Ecto neural progenitor cell (in vitro differentiated cells): ENCODE measurements around the gene CDH2.

Experiments used
- DNase-seq: peaks from one replicate; pipeline ENCODE4 v3.0.0-alpha.2; 2018; ENCODE audit warnings: low spot score

CDH2 gene

DNA sequence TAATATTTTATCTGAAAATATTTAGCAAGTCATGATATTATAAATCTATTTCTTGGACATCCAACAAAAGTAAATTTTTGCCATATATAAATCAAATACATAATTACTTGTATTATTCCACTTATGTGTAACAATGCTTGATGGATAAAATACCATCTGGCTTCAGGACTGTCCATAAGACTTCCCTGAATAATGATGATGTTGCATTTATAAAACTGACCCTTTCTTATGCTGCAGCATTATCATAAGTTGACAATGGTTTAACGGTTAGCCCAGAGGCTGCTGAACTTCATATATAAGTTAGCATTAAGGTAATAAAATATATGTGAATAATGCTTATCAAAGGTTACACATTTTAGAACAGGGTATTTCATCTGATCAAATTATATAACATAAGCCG is 95.4 kb downstream of the CDH2 start:
- DNase-seq, result no peak

DNA sequence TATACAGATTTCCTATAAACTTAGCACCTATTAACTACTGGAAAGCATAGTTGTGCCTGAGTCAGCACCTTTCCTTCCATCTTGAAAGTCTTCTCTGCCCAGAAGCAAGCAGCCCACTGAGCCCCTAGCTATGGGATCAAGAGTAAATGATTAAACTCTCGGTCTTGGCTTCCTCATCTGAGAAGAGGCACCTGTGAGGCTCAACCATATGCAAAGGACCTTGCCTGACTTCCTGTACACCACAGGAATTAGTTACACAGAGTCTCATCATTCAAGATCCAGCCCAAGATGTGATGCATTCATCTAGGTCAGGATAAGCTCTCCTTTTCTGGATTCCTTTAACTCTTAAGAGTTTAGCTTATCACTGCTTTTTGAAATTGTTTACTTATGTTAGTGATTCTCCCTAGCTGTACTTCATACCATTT is 96.0 kb downstream of the CDH2 start:
- no peak for DNase-seq

DNA sequence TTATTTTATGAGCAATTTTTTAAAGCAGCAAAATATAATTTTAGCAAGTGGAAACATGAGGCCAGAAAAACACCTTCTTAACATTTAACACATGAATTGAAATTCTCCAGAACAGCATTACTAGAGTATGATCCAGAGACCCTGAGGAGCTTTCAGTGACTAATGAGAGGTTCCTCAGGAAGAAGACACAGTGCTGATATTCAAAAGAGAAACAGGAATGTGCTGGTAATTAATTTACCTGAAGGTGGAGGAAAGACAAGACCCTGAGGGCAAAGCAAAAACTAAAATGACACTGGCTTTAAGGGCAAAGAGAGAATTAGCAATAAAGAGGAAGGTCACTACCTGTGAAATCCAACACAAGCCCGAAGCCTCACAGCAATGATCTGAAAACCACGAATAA is 97.0 kb downstream of the CDH2 start:
- DNase-seq, result no peak

DNA sequence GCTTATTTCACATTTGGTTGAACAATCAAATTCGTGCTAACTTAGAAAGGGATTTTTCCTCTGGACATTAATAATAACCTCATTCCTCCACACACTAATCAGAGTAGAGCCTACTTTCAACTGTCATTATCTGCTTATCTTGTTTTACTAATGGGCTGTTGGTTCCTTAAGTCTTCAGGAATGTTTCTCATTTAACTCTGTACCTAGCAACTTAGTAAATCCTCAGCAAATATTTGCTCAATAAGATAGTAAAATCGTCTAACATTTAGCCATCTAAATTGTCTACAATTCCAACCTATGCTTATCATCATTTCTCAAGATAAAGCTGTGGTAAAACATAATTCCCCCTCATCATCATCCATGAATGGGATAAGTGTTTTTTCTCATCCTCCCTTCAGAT is 98.1 kb downstream of the CDH2 start:
- no peak for DNase-seq

DNA sequence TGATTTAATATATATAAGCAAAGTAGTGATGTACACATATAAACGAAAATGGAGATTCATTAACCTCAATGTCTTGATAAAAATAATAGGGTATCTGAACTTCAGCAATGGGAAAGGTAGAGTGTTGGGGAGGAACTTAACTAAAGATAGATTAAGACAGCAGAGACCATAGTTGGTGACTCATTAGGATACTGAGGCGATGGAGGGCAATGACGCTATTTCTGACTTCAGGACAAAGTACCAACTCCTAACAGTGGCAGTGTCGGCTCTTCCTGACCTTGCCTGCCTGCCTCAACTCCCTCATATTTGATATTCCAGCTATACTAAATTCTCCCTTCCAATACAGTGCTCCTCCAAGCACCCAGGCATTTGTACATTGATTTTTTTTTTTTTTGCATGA is 98.6 kb downstream of the CDH2 start:
- DNase-seq, result no peak

DNA sequence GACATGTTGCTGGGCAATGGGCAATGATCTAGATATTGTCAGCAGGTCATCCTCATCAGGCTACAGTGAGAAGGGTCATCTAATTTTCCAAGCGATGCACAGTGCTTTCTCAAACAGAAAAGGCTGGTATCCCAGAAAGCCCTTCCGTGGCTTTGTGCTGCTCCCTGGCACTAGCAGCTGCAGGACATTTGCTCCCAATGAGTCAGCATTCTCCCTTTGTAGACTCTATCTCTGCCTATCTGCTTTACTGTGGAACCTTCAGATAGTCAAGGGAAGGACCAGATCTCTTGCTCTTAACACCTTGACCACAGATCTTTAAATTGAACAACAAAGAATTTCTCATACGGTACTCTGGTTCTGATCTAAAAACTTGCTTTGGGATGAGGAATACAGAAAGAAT is 101.4 kb downstream of the CDH2 start:
- no peak for DNase-seq

DNA sequence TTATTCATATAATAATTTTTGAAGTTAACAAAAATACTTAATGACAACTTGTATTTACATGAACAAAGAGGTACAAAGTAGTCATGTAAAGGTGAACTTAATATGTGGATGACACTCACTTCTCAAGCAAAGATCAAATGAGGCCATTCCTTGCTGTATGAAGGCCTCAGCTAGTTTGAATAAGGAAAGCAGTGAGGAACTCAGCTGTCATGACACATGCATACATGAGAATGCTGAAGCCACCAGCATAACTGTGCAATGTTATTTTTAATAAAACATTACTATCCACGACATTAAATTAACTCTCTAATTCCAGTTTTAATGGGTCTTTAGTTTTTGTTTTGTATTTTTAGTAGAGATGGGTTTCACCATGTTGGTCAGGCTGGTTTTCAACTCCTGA is 102.9 kb downstream of the CDH2 start:
- no peak for DNase-seq

DNA sequence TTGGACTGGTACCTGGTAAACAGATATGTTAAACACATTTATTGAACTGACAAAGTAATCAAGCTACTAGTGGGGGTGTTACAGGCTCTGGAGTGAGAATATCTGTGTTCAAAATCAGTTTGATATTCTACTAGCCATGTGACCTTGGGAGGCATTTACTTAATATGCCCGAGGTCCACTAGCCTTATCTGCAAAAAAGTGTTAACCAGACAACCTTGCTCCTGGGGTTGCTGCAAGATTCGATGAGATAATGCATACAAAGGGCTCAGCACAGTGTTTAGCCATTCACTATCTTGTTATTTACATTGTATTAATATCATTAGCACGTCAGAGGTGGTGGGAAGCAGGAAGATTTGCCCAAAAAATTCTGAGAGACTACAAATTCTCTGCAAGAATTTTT is 103.3 kb downstream of the CDH2 start:
- no peak for DNase-seq

DNA sequence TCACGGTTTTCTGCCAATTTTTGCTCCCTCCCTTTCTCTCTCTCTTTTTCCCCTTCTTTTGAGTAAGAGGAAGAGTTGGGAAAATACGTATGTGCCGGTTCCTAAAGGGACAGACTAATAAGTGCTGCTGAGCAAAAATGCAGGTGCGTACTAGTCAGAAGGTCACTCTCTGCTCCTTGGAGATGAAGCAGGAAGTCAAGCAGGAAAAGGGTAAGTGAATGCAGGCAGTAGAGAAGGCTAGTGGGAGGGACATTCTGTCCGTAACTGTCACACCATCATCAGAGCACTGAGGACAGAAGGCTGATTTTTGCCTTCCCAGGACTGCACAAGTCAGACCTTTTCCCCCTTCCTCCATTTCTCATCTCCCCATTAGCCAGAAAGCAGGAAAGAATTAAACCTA is 105.7 kb downstream of the CDH2 start:
- no peak for DNase-seq

DNA sequence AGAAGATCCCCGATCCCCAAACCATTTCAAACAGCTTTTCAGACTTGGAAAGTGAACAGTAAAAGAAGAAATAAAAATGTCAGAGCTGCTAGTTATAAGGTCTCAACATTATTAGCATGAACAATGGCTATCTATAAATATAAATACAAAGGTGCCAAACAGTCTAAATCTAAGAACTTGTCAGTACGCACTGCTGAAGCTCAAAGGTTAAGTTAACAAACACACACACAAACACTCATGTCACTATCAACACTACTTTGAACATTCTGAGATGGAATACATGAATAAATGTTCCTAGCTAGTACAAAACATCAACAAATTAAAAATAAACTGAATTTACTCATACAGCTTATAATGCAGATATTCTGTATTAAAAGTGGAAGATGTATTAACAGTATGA is 108.7 kb downstream of the CDH2 start:
- DNase-seq, result no peak

DNA sequence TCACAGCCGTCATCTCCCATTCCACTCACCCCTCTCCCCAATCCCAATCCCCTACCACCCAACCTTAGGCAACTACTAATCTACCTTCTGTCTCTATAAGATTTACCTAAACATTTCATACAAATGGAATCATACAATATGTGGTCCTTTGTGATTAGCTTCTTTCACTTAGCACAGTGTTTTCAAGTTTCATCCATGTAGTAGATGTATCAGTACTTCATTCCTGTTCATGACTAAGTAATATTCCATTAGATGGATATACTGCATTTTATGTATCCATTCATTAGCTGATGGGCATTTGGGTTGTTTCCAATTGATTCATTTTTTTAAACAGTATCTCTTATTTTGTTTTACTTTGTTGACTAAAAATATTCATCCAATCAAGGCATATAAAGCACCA is 109.6 kb downstream of the CDH2 start:
- no peak for DNase-seq

DNA sequence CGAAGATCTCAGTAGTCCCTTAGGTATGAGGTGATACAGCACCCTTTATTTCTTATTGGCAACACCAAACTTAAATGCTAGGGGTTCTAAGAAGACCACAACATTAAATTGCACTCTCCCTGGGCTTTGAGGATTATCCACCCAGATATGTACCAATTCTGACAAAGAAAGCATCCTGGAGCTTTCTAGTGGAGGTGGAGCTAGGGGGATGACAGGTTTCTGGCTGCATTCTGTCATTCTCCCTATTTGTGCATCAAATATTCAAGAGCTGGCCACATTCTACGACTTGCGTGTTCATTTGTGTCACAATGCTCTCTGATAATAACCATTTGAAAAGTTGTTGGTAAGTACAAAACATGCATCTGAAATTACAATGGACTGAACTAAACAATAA is 111.1 kb downstream of the CDH2 start:
- no peak for DNase-seq

DNA sequence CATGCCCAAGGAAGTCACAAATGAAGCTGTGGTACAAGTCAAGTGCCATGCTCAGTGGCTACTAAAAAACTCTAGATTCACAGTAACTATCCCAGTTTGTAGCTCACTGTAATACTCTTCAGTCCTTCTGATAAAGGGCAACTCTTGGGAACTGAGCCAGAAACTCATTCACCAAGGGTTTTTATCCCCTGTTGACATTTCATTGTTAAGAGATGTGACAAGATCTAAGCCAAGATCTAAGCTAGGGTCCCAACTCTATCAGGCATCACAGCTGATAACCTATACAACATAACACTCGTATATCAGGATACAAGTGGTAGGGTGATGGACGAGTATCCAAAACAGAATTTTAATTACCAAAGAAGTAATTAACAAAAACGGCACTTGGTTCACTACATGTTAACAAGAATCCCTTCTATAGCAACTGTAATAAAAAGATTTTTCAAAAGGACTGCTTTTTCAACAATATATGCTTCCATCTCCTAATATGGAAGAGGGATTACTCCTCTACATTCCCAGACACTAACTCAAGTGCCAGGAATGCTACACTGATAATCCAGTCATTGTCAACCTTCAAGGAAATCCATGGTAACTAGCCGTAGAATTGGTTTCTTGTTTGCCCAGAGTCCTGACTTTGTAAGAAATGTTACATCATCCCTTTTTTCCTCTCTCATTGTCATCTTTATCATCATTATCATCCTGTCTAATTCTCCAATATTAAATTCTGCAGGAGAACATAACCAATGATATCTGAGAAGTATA is 111.7 kb downstream of the CDH2 start:
- DNase-seq, result no peak

DNA sequence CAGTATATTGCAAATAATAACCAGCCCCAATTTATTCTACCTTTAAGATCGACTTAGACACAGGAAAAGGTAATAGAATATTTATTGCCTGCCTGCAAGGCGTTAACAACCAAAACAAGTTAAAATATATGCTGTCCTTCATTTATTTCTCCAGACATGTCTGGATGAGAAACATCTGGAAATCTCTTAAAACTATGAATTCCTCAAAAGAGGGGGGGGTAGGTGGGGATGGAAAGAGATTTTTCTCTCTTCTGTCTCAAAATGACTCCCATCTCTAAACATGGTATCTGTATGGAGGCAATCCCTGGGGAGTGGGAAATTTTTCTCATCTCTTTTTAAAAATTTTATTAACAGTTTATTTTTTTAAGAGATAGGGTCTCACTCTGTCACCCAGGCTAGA is 113.0 kb downstream of the CDH2 start:
- no peak for DNase-seq

DNA sequence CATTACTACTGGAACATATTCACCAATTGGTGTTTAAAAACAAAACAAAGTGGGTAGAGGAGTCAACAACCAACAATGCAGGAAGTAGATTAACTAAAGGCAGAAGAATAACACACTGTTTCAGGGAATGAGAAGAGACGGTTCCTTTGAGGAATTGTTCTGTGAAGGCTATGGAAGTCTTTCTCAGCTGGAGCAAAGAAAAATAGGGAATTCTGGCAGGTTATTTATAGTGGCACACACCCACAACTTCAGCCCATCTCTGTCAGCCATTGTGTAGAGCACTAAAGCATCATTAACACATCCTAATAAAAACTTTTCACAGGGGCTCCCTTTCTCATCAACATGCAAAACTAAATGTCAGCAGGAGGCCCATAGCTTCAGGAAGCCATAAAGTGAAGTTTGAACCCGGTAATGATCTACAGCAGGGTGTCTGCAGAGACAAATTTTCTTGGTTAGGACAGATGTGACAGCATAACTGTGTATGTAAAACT is 113.6 kb downstream of the CDH2 start:
- DNase-seq, result no peak

DNA sequence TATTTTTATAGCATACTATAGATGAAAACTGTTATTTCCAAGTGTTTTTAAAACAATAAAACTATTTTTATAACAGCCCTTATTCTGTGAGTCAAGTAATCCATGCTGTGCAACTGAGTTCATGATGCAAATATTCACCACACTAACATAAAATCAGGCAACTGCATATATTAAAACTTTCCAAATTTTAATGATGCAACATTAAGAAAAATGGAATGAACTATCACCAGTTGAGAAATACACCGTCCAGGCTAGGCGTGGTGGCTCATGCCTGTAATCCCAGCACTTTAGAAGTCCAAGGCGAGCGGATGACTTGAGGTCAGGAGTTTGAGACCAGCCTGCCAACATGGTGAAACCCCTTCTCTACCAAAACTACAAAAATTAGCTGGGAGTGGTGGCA is 114.5 kb downstream of the CDH2 start:
- no peak for DNase-seq

DNA sequence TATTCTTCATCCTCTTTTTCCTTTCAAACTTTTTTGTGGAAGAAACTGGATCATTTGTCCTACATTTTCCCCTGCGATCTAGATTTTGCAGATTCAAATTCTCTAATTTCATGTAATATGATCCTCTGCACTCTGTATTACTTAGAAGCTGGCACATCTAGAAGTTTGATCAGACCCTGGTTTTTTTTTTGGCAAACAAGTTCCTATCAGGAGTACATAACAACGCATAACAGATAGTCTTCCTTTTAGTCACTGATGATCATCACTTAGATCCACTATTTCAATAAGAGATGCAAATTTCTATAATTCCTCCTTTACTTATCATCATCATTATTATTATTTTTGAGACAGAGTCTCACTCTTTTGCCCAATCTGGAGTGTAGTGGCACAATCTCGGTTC is 117.1 kb downstream of the CDH2 start:
- DNase-seq, result no peak

DNA sequence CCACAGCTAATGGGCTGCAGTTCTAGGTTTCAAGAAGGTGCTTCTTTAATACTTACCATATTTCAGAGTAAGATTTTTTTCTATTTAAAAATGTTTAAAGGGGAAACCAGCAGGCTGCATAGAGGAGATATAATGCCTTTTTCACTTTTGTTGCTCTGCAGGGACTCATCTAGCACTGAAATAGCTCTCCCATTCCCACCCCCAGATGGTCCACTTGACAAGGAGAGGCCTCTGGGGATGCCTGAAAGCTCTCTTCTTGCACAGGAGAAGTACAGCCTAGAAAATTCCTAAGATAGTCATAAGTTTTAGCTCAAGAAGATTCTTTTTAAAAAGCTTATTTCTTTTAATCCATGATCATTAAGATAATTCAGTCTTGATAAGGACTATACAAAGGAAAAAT is 126.4 kb downstream of the CDH2 start:
- DNase-seq, result no peak

DNA sequence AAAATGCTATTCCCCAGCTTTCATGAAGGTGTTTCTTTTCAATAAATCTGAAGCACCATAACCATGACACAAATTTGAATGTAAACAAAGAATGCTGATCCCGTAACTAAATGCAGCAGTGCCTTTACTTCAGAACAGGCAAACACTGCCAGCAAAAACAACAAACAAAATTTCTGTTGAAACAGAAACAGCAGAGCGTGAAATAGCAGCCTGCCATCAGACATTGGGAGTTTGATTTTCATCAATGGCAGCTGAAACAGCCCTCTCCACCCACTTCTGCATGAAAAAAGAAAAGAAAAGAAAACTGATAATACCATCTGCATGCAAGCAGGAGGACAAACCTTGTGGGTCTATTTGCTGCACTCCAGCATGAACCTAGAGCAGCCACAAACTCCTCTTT is 128.3 kb downstream of the CDH2 start:
- DNase-seq, result no peak

DNA sequence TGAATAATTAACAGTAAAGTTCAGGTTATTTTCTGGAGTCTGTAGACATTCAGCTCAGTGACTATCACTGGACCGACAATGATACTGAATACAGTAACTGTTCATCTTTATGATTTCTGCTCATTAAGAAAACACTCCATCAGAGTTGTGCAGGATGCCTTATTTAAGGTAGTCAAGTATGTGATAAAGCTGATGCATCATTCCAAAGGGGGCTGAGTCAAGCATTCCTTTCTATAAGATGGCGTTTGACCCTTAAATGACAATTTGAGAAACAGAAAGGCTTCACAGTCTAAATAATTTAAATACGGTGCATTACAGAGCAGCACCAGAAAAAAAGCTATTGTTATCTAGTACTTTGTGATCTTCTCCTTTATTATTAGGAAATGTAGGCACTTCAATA is 131.1 kb downstream of the CDH2 start:
- DNase-seq, result no peak

DNA sequence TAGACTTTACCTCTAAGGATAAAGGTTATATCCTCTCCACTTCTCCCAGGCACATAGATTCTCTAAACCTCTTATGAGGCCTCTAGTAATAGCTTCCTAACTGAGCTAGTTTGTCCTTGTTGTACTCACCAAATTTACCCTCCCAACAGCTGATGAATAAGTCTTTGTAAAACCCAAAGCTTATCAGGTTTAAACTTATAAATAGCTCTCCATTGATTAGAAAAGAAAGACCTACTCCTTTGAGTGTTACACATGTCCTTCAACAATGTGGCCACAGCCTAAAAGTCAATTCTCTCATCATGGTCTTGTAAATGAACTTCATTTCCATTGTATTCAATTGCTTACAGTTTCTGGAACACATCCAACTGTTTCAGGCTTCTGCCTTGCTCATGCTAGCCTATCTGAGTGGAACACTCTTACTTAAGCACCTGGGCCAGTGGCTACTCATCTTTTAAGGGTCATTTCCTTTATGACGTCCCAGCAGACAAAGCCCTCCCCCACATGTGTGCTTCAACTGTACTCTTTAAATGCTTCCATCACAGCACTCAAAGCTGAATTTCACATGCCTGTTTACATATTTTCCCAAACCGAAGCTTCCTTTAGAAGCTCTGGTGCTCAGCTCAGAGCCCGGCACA is 131.6 kb downstream of the CDH2 start:
- no peak for DNase-seq

DNA sequence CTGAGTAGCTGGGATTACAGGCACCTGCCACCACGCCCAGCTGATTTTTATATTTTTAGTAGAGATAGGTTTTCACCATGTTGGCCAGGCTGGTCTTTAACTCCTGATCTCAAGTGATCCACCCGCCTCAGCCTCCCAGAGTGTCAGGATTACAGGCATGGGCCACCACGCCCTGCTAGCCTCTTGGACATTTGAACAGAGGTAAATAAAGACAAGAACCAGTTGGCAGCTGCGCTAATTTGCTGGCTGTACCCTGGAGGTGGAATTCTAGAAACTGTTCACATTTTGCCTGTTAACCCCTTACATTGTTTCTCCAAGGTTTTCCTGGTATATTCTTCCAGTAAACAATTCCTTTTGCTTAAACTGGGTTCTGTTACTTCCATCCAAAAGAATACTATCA is 132.9 kb downstream of the CDH2 start:
- DNase-seq, result no peak

DNA sequence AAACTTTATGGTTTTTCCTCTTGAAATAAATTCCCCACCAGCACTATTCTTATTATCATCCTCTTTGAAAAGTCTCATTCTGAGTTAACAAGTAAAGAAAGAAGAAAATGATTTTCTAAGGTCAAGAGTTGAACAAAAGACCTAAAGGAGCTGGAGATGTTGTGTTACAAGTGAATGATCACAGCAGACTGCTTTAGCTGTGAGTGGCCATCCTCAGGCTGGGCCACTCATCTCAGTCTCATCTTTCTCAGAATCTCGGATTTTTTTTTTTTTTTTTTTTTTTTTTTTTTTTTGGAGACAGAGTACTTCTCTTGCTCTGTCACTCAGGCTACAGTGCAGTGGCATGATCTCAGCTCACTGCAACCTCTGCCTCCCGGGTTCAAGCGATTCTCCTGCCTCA is 133.3 kb downstream of the CDH2 start:
- DNase-seq, result no peak

DNA sequence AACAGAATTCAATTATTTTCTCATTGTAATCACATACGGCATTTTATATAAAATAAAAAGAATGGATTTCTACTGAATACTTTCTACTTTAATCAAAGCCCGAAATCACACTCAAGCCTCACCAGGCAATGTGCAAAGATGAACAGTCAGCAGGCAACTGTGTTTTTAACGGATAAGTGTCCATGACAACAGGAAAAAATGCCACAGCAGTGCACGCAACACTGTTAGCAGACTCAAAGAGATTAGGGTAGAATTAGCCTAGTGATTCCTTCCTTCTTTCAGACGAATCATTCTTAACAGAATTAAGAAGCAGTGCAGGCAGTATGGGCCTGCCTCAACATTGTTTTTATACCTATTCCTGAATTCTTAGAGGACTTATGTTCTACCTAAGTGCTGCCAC is 135.6 kb downstream of the CDH2 start:
- peak; percentile 69 for DNase-seq
